GM12891 (cell line): ENCODE measurements around the gene TLE3.

ENCODE experiments used
- DNase-seq: peaks from one replicate; pipeline ENCODE4 v3.0.0; 2011; ENCODE audit warnings: low spot score; ENCODE audit not compliant: insufficient read length
- FAIRE-seq: peaks from 2 replicates; lab custom pipeline; 2011; peaks lifted over from hg19 to GRCh38; lab: Jason Lieb, UNC
- PAX5 ChIP-seq: IDR thresholded peaks from 2 replicates; pipeline ENCODE4 v1.6.1; 2011; ENCODE audit warnings: low read length, moderate library complexity, mild to moderate bottlenecking; ENCODE audit not compliant: insufficient read depth, severe bottlenecking
- POLR2A ChIP-seq: IDR thresholded peaks from 2 replicates; pipeline ENCODE4 v1.6.1; 2011; ENCODE audit warnings: low read depth, low read length, control low read depth
- POLR2AphosphoS5 ChIP-seq: IDR thresholded peaks from 2 replicates; pipeline ENCODE4 v1.6.1; 2011; ENCODE audit warnings: low read depth, low read length, control low read depth
- POU2F2 ChIP-seq: IDR thresholded peaks from 2 replicates; pipeline ENCODE4 v1.6.1; 2011; ENCODE audit warnings: low read depth, mild to moderate bottlenecking, control low read depth, low read length, moderate library complexity
- SPI1 ChIP-seq: IDR thresholded peaks from 2 replicates; pipeline ENCODE4 v1.6.1; 2011; ENCODE audit warnings: low read depth, low read length, control low read depth
- TAF1 ChIP-seq: IDR thresholded peaks from 2 replicates; pipeline ENCODE4 v1.6.1; 2011; ENCODE audit warnings: low read depth, low read length, control low read depth

TLE3 gene

DNA sequence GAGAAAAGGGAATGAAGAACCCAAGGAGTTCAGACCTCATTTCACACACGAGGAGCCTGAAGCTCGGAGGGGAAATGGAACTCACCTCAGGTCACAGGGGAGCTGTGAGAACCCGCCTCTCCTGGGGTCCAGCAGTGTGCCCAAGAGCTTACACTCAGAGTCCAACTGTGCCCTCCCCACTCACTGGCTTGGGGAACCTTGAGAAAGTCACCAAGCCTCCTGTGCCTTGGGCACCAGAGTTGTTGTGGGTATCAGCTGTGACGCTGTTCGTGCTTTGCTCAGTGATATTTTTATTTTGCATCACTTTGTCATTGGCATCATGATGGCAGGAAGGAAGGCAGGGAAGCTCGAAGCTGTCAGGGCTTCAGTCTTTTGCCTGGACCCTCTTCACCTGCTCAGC is 83.4 kb downstream of the TLE3 start:
- DNase-seq (no peak), FAIRE-seq (no peak)
- TF ChIP-seq POLR2AphosphoS5: no peak
- TF ChIP-seq POLR2A: no peak
- peak; percentile 5; the same call in 1 of the 2 replicates for TF ChIP-seq SPI1
- TF ChIP-seq PAX5: no peak
- no peak for TF ChIP-seq TAF1
- TF ChIP-seq POU2F2: no peak

DNA sequence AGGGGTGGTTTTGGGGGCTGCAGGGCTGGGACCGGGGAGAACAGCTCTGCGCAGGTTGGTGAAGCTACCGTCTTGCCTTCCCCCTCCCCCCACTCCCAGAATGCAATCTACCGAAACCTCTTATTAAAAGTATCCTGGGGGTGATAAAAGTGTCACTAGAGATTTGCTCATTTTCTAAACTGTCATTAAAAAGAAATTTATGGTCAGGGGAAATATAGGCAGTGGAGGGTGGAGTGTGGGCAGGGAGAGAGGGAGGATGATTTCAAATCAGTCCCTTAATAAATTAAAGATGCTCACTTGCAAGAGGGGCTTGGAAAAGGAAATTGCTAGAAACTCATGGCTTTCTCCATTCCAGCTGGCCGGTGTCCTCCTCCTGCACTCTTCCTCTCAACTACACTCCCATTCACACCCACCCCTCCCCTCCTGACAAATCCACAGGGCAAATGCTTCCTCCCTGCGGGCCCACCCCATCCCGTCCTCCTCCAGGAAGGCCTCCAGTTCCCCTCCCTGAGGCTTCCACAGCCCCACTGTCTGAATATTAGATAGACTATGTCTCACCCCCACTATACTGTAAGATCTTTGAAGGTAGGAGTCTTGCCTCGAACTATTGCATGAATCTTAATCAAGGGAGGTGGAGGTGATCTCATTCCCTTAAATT is 83.9 kb downstream of the TLE3 start:
- DNase-seq (no peak), FAIRE-seq (no peak)
- no peak for TF ChIP-seq POLR2A
- no peak for TF ChIP-seq TAF1
- TF ChIP-seq POU2F2: no peak
- no peak for TF ChIP-seq POLR2AphosphoS5
- no peak for TF ChIP-seq SPI1

DNA sequence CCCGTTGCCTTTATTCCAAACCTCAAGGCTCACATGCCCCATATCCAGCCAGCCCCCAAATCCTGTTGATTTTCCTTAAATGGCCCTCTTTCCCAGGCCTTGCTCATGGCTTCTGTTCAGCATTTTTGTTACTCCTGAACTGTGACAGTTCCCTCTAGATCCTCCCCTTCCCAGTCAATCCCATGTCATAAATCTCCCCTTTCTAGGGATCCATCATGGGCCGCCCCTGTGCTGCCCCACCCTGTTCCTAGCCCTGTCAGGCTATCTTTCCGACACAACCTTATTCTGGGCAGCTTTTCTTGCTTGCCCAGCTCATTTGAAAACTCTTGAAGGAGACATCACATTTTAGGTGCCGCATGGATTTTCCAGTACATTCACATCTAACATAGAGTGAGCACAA is 84.8 kb downstream of the TLE3 start:
- TF ChIP-seq PAX5: no peak
- no peak for TF ChIP-seq POLR2AphosphoS5
- TF ChIP-seq TAF1: no peak
- no peak for TF ChIP-seq SPI1
- TF ChIP-seq POLR2A: no peak
- no peak for TF ChIP-seq POU2F2
- DNase-seq: no peak
- peak; percentile 41 for FAIRE-seq

DNA sequence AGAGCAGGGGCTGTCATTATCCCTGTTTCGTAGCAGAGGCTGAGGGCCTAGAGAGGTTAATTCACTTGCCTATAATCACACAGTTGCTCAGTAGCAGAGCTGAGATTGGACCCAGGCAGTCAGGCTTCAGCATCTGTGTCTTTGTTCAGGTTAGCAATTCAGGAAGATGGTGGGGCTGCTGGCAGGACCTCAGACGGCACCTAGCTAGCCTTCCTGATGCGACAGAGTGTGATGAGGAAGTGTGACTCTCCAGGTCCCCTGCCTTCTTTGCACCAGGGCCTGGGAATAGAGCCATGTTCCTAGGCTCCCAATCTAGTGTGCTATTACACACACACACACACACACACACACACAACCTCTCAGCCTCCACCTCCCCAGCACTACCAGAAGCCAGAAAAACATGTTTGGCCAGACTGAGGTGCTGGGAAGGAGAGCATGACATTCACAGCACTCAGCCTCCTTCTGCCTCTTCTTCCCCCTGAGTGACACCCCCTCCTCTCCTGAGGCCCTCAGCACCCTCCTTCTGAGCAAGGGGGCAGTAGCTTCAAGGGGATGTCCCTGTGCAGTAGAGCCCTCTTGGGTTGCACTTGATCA is 88.9 kb downstream of the TLE3 start:
- FAIRE-seq (peak; percentile 58), DNase-seq (no peak)
- TF ChIP-seq SPI1: 0 out of 2 replicates have a peak, but pooled peaks have one; percentile 8
- TF ChIP-seq TAF1: no peak

DNA sequence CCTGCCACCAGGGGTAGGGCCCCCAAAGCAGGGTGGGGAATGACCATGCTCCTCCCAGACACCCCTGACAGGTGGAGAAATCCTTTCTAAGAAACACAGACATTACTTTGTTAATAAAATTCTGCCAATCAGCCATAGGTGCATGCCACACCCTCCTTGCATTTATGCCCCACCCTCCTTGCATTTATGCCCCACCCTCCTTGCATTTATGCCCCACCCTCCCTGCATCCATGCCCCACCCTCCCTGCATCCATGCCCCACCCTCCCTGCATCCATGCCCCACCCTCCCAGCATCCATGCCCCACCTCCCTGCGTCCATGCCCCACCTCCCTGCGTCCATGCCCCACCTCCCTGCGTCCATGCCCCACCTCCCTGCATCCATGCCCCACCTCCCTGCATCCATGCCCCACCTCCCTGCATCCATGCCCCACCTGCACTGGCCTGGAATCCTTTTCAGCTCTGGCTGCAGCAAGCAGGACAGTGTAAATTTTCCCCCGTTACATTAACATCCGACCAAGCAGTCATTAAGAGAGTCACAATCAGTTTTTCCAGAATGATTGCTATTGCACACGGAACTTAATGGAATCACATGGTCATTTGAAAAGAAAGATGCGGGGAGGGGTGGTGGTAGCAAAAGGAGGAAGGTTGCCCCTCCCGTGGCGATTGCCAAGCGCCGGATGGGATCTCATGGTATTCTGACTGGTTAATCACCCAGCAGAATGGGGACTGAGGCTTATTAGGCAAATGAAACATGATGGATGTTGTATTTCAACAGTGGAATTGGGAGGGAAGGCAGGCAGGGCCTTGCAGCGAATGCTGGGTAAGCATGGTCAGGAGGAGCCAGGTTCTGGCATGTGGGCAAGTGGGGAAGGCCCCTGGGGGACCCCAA is 91.2 kb downstream of the TLE3 start:
- FAIRE-seq: peak; percentile 9

DNA sequence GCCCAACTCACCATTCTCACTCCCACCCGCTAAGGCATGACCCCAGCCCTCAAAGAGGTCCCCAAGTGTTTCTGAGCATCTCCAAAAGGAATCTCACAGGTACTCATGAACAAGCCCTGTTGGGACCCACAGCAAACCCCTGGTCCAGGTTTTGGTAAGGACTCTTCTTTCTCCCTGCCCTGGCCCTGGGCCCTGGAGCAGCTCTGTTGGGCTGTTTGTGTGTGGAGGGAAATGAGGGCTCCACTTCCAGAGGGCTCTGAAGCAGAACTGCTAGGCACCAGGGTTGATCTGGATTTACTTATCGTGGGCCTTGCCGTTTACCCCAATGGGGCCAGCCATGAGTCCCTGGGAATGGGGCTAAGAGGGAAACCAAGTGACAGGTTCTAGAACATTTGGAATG is 92.9 kb downstream of the TLE3 start:
- DNase-seq: no peak
- no peak for TF ChIP-seq SPI1
- TF ChIP-seq TAF1: no peak
- no peak for TF ChIP-seq POU2F2
- no peak for FAIRE-seq

More for the DNA sequence above, 91.2 kb downstream of the TLE3 start:
- TF ChIP-seq POLR2A (no peak), POLR2AphosphoS5 (no peak), PAX5 (no peak)
- DNase-seq: no peak

DNA sequence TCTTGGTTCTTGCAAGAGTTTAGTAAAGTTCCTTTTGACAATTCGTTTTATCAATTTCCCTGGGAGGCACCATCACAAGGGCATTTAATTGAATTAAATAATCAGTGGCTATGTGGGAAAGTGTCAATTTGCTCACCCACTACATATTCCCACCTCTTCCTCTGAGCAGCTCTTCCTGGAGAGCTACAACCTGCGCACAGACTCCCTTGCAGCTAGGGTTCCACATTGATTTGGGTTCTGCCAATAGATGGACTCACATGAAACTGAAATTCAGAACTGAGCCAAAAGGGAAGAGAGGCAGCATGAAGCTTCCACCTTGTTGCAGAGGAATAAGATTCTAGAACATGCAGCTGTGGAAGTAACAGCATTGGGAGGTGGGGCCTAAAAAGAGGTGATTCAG is 94.8 kb downstream of the TLE3 start:
- no peak for FAIRE-seq
- DNase-seq: no peak
- no peak for TF ChIP-seq POLR2AphosphoS5
- TF ChIP-seq TAF1: no peak
- no peak for TF ChIP-seq SPI1
- TF ChIP-seq POU2F2: no peak
- TF ChIP-seq POLR2A: no peak
- TF ChIP-seq PAX5: no peak

DNA sequence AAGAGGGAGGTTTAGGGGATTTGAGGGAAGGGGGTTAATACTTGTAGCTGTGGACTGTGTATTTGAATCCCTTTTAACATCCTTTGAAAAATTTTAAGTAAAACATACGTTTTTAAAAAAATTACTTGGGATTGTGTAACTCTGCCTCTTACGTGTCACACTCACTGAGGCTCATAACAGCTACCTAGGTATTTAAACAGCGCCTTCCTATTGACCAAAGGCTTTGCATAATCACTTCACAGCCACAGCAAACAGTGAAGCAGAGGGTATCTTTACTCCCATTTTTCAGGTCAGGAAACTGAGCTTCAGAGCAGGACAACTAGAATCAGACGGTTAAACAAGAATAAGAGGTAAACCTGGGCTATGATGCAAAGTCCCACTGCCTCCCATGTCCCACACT is 95.9 kb downstream of the TLE3 start:
- FAIRE-seq: no peak
- no peak for TF ChIP-seq SPI1
- TF ChIP-seq POU2F2: no peak
- no peak for TF ChIP-seq TAF1
- no peak for TF ChIP-seq POLR2AphosphoS5
- TF ChIP-seq PAX5: no peak
- TF ChIP-seq POLR2A: no peak
- DNase-seq: no peak

DNA sequence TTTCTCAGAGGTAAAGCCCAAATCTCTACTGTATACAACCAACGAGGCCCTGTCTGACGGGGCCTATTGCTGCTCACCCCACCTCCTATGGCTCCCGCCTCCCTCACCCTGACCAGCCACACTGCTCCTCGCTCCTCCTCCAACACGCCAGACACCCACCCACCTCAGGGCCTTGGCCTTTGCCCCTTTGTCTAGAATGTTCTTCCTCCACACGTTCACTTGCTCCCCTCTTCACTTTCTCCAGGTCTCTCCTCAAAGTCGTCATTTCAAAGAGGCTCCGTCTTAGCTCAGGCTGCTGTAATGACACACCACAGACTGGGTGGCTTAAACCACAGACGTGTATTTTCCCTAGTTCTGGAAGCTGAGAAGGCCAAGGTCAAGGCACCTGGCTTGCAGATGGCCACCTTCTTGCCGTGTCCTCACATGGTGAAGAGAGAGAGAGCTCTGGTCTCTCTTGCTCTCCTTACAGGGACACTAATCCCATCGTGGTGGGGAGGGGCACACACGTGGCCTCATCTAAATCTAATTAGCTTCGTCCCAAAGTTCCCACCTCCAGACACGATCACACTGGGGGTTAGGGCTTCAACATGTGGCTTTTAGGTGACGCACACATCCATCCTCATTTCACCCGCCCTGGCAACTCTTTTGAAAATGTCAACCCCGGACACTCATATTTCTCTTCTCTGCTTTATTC is 98.2 kb downstream of the TLE3 start:
- FAIRE-seq: no peak
- DNase-seq: no peak
- TF ChIP-seq SPI1: no peak
- no peak for TF ChIP-seq POU2F2
- TF ChIP-seq POLR2AphosphoS5: no peak
- no peak for TF ChIP-seq TAF1
- TF ChIP-seq PAX5: no peak
- no peak for TF ChIP-seq POLR2A
